HG03064 (cell line): ENCODE measurements around the gene CERS1.

Experiments
- ATAC-seq: cut with Tn5 transposase; IDR thresholded peaks from one replicate; pipeline ENCODE4 v1.9.1; 2021; ENCODE audit warnings: low read depth; ENCODE audit not compliant: unreplicated experiment

CERS1 gene

DNA sequence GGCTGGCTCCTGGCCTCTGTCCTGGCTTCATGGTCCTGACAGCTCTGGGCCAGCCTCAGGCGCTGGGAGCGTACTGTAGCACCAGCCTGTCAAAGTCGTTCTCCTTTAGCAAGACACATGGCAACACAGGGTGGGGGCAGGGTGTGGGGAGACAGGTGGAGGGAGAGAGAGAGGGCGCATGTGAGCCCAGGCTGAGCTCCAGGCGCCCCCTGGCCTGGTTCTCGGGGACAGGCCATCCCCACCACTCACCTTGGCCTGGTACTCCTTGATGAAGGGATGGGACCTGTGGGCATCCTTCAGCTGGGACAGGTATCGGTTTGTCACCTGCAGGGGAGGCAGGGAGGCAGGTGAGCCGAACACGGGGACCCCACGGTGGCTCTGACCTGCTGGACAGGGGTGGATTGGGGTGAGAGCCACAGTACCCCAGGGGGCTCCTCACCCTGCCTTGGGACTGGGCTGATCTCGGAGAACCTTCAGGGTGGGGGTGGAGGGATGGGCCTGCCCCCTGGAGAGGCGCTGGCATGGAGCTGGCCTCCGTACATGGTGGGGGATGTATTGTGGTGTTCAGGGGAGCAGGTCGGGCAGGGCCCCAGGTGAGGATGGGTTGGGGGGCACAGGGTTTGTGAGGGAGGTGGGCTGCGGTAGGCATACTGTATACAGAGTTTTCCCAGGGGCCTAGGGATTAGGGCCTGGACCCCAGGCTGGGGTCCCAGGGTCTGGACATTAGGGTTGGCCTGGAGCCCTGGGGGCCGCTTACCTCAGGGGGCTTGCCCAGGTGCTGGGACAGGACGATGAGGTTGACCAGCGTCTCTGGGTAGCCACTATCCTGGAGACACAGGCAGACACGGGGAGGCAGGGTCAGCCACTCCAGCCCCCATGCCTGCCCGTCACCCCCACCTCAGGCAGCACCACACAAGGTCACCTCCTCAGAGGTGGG is 3.9 kb upstream of the CERS1 start:
- ATAC-seq, result no peak

DNA sequence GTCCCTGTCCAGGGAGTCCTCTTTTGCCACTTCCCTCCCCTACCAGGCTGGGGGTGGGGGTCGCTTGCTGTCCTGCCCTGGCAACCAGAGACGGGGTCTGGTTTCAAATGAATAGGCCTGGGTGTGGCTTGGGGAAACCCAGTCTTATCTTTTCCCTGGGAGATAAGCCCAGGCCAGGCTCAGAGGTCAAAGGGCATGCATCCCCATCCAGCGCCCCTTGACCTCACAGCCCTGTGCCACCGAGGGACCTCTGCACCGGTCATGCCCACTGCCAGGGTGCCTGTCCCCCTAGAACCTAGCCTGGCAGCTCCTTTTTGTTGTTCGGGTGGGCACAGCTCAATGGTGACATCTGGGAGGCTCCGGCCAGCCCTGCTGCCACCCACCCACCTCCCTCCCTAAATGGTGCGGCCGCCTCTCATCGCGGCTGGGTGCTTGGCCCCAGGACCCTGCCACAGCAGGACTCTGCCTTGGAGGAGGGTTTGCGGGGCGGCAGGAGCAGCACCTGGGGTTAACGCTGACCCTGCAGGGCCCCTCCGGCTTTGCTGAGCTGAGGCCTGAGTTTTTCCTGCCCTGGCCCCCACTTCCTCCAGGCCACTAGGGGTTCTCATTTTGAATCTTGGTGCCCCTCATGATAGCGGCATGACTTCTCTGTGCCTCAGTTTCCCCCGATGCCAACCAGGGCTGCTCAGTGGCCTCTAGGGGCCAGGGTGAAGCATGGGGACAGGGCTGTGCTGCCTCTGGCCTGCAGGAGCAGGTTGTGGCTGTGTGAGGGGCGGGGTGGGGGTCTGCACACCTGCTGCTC is 2.9 kb upstream of the CERS1 start:
- no peak for ATAC-seq

DNA sequence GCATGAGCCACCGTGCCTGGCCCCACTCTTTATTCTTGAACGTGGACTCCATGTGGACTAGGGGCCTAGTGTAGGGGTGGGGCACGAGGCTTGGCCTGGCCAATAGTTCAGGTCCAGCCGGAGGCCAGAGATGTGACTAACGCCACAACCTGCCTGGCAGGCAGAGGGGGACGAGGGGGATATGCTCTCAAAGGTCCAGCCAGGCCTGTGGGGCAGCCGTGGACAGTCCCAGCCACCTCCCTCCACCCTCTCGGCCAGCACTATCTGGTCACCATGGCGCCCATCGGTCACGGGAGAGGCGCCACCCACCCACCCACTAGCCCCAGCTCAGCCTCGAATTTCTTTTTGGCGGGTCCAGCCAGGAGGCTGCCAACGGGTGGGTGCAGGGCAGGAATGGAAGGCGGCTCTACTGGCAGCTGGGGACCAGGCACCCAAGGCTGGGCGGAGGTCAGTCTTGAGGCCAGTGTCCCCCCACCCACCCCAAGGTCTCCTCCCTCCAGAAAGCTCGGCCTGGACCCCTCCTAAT is 2.2 kb upstream of the CERS1 start:
- no peak for ATAC-seq

DNA sequence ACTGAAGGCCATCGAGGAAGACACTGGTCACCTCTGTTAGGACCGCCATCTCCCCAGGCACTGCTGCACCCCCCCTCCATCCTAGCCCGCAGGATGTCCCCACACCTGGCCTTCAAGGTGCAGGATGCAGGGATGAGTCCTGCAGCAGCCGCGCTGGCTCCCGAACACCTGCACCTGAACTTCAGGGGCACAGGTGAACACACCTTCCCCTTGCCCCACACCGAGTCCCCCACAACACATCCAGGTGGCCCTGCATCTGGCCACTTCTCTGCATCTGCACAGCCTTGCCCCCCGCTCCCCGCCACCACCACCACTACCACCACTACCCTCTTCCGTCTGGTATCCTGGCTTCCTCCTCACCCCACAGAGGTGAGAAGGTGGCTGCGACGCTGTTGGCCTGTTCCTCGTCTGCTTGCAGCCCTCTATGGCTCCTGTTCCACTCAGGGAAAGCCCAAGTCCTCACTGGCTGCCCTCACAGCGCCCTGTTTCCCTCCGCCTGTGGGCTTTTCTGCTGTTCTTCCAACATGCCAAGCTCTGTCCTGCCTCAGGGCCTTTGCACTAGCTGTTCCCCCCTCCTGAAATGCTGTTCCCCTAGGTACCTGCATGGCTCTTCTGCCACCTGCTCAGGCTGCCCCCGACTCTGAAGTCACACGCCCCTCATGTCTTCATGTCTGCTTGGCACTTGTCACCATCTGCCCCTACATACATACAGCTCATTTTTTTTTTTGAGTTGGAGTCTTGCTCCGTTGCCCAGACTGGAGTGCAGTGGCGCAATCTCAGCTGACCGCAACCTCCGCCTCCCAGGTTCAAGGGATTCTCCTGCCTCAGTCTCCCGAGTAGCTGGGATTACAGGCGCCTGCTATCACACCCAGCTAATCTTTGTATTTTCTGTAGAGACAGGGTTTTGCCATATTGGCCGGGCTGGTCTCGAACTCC is 1.4 kb upstream of the CERS1 start:
- no peak for ATAC-seq

DNA sequence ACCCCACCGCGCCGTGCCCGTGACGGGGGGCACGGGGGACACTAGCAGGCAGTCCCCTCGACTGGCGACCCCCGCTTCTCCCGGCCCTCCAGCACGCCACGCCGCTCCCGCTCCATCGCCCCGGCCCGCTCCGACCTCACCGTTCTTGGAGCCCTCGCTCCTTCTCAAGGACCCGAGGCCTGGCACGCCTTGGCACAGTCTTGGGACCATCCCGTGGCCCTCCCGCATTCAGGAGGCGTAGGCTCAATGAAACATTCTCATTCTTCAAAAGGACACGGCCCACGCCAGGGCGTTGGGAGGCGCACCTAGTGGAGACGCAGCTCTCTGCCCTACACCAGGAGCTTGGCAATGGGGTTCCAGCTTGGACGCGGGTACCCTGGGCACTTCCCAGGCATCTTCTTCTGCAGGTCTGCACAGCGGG is 473 bp upstream of the CERS1 start:
- no peak for ATAC-seq

DNA sequence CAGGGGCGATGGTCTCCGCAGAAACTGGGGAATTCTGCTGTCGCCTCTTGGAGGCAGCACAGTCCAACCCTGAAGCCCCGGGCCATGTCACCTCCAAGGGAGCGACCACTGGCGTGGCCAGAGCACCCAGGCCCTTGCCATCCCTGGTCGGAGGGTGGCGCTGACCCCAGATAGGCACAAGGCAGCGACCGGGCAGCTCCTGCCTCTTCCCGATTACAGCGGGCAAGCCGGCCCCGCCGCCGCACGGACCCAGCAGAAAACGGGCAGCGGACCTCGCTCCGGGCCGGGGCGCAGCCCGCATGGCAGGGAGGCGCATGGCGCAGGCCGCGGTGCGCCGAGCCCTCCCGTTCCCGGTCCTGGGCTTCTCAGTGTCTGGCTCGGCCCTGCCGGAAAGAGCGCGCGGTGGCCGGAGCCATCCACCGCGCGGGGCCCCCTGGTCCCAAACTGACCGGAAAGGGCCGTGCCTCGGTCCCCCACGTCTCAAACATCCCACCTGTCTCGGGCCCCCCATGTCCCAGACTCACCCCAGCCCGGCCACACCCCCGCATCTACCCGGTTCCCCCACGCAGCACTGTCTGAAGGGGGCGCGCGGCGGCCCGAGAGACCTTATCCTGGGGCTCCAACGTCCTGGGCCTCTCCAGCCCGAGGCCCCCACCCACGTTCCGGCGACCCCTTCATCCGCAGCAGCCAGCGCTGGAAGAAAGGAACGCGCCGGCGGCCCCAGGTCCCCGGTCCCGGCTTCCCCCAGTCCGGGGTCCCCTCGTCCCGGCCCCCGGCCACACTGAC is 727 bp downstream of the CERS1 start:
- no peak for ATAC-seq

DNA sequence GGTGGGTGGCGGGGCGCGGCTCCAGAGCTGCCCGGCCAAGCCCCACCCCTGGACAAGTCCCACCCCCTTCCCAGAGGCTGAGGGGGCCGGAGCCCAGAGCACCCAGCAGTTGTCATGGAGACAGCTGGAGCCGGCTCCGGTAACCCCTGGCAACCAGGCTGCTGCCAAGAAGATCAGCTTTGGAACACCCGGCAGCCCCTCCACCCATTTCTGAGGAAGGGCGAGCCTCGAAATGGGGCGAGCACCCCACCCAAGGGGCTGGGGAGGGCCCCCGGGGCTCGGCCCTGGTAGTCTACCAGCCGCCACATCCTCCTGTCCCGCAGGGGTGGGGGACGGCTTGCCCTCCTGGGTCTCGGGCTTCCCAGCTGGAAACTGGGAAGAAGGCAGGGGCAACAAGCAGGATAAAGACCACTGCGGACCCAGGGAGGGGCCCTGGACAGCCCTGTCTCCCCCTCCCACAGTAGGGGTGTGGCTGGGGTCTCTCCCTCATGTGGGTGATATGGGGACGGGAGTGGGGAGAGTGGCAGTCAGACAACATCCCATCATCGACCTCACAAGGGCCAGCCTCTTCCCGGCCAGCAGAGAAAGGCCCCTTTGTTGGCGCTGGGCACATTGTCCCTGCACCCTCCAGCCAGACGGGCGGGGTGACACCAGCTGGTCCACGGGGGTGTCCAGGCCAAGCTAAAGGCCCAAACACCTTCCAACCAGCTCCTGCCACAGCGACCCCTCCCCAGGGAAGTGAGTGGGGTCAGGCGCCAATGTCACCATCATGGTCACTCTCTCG is 1.5 kb downstream of the CERS1 start:
- no peak for ATAC-seq

DNA sequence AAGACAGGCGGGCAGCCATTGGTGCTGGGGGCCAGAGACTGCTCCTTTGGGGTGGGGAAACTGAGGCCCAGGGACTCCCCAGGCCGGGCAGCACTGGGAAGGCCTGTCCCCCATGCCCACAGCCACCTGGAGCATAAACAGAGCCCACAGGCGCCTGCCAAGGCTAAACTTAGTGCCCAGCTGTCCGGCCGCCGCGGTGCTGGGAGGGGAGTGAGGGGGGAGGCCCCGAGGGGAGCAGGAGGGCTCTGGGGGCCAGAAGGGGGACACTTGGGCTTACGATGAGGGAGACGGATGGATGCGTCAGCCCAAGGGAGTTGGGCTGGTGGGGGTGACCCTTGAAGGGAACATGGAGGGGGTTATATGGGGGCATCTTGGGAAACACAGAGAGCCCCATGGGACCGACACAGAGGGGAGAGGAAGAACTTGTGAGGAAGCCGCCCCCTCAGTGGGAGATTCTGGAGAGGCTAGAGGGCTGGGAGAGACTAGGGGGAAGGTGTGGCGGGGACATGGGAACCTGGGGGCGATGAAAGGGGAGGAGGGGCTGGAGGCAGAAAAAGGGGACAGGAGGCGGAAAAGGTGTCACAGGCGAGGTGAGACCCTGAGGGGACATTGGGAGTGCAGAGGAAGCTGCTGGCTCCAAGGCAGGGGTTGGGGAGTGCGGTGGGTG is 2.2 kb downstream of the CERS1 start:
- no peak for ATAC-seq

DNA sequence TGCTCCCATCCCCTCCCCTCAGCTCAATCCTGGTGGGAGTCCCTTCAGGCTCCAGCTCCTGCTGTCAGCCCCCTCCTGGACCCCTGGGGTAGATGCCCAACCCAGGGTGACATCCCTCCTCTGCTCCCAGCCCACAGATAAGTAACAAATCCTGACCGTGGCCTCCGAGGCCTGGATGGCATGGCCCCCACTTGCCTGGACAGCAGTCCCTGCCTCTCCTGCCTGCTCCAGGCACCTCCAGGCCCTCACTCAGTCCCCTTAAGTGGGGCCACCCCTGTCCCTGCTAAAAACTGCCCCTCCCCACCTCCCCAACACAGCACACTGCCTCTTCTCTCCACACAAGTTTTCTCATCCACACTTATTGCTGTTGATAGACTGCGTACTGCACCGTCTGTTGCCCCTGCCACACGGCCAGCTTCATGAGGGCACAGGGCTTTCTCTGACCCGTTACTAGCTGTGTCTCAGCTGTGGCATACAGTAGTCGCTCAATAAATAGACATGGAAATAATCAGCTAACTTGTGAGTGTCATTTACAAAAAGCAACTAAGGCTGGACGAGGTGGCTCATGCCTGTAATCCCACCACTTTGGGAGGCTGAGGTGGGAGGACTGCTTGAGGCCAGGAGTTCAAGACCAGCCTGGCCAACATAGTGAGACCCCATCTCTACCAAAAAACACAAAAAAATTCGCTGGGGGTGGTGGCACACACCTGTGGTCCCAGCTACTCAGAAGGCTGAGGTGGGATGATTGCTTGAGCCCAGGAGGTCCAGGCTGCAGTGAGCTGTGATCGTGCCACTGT is 5.8 kb downstream of the CERS1 start:
- ATAC-seq, result no peak

DNA sequence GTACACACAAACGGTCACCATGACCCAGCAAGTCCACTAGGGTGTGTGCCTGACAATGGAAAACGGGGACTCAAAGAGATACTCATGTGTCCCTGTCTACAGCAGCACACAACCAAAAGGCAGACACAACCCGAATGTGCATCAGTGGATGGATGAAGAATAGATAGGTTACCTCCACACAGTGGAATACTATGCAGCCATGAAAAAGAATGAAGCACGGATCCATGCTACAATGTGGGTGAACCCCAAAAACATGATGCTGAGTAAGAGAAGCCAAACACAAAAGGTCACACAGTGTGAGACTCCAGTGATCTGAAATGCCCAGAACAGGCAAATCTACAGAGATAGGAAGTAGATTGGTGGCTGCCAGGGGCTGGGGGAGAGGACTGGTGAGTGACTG is 9.0 kb downstream of the CERS1 start:
- no peak for ATAC-seq

DNA sequence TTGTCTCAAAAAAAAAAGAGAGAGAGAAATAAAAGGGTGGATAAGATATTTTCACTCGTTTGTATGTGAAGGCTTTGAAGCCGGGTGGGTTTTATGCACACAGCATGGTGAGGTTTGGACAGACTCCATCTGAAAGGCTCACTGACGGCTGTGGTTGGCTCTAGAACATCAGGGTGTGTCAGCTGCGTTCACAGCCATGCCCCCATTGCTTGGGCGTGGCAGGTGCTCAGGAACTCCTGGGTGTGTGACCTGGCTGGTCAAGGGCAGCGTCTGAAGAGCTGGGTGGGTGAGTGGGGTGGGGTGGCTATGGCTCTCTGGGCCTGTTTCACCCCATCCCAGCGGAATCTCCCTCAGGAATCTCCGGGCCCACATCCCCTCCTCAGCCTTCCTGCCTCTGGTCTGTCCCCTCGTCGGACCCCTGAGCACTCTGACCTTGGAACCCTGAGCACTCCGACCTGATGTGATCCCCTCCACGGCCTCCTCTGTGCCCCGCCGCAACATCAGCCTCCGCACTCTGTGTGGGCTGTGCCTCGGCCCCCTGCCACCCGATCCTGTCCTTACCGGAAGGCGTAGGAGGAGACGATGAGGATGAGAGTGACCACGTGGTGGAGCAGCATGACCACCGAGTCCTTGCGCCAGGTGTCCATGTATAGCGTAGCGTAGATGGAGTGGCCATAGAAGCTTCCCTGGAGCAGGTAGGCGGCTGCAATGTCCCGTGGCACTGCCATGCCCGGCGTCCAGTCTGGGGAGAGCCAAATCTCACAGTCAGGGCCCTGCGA is 12.2 kb downstream of the CERS1 start:
- ATAC-seq, result no peak

DNA sequence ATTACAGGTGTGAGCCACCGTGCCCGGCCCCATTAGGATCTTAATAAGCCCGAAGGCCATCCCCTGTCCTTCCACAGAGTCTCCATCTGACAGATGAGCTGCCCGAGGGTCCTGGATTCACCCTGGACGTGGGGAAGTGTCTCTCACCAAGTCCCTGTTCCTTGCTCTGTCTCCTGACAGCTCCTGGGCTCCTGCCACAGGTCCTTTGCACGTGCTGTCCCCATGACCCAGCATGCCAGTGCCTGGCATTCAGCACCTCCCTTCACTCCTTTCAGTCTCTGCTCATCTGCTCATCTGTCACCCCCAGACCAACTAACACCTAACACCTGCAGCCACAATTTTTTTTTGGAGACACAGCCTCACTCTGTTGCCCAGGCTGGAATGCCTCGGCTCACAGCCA is 14.5 kb downstream of the CERS1 start:
- ATAC-seq, result no peak

DNA sequence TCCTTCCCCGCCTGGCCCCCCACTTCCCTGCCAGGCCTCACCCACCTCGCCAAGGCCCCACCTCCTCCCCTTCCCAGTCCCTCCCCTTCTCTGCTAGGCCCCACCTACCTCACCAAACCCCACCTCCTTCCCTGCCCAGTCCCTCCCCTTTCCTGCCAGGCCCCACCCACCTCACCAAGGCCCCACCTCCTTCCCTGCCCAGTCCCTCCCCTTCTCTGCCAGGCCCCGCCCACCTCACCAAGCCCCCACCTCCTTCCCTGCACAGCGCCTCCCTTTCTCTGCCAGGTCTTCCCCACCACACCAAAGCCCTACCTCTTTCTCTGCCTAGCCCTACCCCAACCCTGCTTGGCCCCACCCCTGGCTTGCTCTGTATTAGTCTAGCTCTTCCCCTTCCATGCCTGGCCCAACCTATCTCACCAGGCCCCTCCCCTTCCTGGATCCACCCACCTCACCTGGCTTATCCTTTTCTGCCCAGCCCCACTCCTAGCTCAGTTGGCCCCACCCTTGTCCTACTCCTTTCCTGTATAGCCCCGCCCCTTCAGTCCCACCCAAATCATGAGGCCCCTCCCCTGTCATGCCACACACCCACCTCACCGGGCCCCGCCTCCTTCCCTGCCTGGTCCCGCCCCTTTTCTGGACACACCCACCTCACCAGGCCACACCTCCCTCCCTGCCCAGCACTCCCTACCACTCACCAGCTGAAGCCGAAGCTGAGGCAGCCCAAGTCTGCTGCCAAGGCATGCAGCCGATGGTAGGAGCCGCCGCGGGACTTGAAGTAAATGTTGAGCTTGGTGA is 16.2 kb downstream of the CERS1 start:
- no peak for ATAC-seq

DNA sequence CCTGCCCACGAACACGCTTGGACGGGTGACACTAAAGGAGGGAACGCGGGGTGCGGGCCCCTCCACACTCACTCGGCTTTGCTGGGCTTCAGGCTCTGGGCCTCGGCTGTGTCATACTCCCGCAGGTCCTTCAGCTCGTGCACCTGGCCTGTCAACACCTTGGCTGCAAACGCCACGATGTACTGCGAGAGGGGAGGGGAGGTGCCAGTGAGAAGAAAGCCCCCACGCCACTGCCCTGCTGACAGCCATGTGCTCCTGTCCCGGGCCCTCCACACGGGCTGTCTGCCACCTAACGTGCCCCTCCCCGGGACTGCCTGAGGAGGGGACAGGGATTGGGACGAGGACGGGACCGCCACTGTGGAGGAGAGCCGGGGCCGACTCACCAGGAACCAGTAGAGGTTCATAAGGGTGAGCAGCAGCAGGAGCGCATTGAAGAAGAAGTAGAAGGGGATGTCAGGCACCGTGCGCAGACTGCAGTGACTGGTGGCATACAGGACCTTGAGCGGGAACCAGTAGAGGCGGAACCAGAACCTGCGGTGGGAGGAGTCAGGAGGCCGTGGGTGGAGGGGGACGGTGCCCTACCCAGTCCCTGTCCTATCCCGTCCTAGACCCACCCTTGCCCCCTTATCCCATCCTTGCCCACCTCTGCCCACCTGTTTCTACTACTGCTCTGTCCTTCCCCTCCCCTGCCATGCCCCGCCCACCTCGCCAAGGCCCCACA is 16.9 kb downstream of the CERS1 start:
- ATAC-seq, result no peak

DNA sequence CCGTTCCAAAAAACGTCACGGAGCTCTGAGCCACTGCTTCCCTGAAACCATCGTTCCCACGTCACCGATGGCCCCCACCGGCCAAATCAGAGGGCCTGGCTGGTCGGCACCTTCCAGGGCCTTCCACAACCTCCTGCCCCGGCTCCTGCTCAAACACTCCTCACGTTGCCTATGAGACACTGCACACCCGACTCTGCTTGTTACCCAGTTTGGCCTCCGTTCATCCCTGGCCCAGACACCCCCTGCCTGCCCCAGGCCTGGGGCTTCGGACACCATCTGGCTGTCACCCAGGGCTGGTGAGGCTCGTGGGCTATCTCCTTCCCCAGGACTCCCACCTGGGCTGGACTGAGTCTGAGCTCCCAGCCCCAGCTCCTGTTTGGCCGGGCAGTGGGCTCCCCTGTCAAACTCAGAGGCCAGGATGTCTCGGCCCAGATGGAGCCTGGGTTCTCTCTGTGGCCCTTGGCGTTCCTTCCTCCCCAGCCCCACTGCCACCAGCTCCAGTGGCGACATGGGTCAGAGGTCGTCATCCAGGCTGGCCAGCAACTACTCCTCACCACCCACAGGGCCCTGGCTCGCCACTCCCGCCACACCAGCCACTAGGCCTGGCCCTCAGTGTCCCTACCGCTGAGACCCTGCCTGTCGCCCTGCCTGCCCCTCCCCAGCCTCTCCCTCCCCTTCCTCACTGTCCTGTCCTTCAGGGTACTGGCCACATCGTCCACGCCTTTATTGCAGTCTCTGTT is 17.7 kb downstream of the CERS1 start:
- ATAC-seq, result no peak
